ENCODE results near the gene VASP.

DNA sequence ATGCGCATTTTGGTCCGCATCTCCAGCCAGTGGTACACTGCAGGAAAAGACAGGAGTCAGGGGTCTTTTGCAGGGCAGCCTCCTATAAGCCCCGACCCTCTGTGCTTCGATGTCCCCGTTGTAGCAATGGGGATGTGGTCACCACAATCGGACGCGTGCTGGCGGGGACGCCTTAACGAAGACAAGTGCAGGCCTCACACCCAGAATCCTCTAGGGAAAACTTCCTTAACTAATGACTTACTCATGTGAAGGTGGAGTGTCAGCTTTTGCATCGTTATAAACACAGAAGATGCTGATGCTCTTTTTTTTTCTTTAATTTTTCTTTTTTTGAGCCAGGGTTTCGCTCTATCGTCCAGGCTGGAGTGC is 22.1 kb downstream of the VASP start:
- TF ChIP-seq, protein P1, sequence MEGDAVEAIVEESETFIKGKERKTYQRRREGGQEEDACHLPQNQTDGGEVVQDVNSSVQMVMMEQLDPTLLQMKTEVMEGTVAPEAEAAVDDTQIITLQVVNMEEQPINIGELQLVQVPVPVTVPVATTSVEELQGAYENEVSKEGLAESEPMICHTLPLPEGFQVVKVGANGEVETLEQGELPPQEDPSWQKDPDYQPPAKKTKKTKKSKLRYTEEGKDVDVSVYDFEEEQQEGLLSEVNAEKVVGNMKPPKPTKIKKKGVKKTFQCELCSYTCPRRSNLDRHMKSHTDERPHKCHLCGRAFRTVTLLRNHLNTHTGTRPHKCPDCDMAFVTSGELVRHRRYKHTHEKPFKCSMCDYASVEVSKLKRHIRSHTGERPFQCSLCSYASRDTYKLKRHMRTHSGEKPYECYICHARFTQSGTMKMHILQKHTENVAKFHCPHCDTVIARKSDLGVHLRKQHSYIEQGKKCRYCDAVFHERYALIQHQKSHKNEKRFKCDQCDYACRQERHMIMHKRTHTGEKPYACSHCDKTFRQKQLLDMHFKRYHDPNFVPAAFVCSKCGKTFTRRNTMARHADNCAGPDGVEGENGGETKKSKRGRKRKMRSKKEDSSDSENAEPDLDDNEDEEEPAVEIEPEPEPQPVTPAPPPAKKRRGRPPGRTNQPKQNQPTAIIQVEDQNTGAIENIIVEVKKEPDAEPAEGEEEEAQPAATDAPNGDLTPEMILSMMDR (IDR thresholded peaks at IDR 0.05), result no peak
- no peak for TF ChIP-seq POLR2AphosphoS5 (IDR thresholded peaks at IDR 0.05)
